Measurements from ENCODE around the gene PACSIN3.
A peak's percentile ranks its signal among the peaks of the same experiment; 100 is the strongest.

PACSIN3 gene

DNA sequence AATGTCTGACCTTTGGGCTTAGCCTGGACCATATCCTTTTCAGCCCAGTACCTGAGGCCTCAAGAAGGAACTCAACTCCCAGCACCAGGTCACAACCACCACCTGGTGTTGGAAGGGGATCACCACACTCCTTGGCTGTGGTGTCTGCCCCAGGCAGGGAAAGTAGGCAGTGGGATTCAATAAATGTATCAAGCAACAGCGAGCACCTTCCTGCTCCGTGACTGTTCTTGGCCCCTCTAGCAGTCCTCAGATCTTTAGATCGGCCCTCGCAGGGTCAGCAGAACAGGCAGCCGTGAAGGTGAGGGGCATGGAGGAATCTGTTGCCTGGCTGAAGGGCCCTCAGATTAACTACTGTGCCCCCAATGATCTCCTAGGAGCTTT, 25.5 kb downstream of the PACSIN3 start:
- no peak for DNase-seq (ENCODE audit: low read depth)
- Histone ChIP-seq H3K9me3 (ENCODE audit: control insufficient read depth, low read length) (no peaks in the 10 kb centered on the region), H3K27me3 (replicated peaks; ENCODE audit: control insufficient read depth, insufficient read depth, low read length) (no peaks in the 10 kb centered on the region), H3K4me3 (ENCODE audit: low read length) (no peak overlapping the region), H3K9ac (ENCODE audit: low read length) (no peak overlapping the region), H3K36me3 (ENCODE audit: control insufficient read depth, insufficient read depth, low read length, severe bottlenecking) (peaks cover 24% of the 10 kb centered on the region), H3K4me1 (ENCODE audit: control insufficient read depth, insufficient read depth, low read length) (peaks cover 2% of the 10 kb centered on the region)

DNA sequence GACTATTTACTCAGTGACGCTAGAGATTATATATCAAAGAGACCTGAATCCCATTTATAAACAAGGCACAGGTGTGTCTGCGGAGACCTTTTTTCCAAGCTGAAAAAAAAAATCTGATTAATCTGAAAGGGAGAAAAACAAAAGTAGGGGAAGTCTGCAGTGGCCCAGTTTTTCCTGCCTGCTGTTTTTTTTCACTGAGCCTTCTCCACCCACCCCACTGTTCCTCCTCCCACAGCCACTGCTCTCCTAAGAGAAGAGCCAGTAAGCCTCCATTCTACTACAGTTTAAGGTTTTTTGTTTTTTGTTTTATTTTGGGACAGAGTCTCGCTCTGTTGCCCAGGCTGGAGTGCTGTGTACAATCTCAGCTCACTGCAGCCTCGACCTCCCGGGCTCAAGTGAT, 28.0 kb downstream of the PACSIN3 start:
- H3K9me3 ChIP-seq (ENCODE audit: control insufficient read depth, low read length) = no peaks in the 10 kb centered on the region
- no peak overlapping the region for H3K9ac ChIP-seq (ENCODE audit: low read length)
- no peak for DNase-seq (ENCODE audit: low read depth)
- H3K4me3 ChIP-seq (ENCODE audit: low read length) = no peak overlapping the region
- H3K4me1 ChIP-seq (ENCODE audit: control insufficient read depth, insufficient read depth, low read length) = peaks cover 8% of the 10 kb centered on the region
- no peaks in the 10 kb centered on the region for H3K36me3 ChIP-seq (ENCODE audit: control insufficient read depth, insufficient read depth, low read length, severe bottlenecking)
- H3K27me3 ChIP-seq (replicated peaks; ENCODE audit: control insufficient read depth, insufficient read depth, low read length) = no peaks in the 10 kb centered on the region

DNA sequence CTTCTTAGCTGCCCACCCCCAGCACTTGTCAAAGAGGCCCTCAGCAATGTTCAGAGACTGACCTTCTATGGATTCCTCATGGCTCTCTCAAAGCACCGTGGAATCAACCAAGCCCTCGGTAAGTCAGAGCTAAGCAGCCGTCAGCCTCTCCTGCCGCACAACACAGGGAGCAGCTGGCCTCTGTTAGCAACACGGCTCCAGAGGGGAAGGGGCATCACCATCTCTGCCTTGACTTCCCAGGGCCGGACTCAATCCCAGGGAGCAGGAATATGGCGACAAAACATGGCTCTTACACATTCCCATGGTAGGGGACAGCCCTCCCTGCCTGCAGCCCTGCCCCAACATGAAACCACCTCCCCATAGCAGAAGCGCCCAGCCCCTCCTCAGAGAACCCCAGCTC, 28.4 kb downstream of the PACSIN3 start:
- DNase-seq (ENCODE audit: low read depth) = no peak

DNA sequence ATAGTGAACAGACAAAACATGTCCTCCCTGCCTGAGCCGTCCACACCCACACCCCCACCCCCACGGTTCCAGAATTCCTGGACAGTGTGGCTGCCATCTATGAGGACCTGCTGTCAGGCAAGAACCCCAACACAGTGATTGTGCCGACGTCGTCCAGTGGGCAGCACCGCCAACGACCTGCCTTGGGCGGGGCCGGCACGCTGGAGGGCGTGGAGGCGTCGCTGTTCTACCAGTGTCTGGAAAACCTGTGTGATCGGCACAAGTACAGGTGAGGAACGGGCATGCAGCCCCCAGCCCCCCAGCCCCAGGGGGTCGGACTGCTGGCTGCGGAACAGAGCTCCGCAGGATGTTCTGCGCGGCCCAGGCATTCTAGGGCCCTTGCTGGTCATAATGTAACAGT, 29.3 kb downstream of the PACSIN3 start:
- peaks cover 16% of the 10 kb centered on the region for H3K4me1 ChIP-seq (ENCODE audit: control insufficient read depth, insufficient read depth, low read length)
- no peak for DNase-seq (ENCODE audit: low read depth)
- H3K9me3 ChIP-seq (ENCODE audit: control insufficient read depth, low read length) = no peaks in the 10 kb centered on the region
- no peak overlapping the region for H3K4me3 ChIP-seq (ENCODE audit: low read length)
- no peaks in the 10 kb centered on the region for H3K27me3 ChIP-seq (replicated peaks; ENCODE audit: control insufficient read depth, insufficient read depth, low read length)
- no peaks in the 10 kb centered on the region for H3K36me3 ChIP-seq (ENCODE audit: control insufficient read depth, insufficient read depth, low read length, severe bottlenecking)
- no peak overlapping the region for H3K9ac ChIP-seq (ENCODE audit: low read length)

More for the DNA sequence above, 28.4 kb downstream of the PACSIN3 start:
- Histone ChIP-seq H3K4me3 (ENCODE audit: low read length) (no peak overlapping the region), H3K27me3 (replicated peaks; ENCODE audit: control insufficient read depth, insufficient read depth, low read length) (no peaks in the 10 kb centered on the region), H3K4me1 (ENCODE audit: control insufficient read depth, insufficient read depth, low read length) (peaks cover 11% of the 10 kb centered on the region), H3K36me3 (ENCODE audit: control insufficient read depth, insufficient read depth, low read length, severe bottlenecking) (no peaks in the 10 kb centered on the region), H3K9ac (ENCODE audit: low read length) (no peak overlapping the region), H3K9me3 (ENCODE audit: control insufficient read depth, low read length) (no peaks in the 10 kb centered on the region)

DNA sequence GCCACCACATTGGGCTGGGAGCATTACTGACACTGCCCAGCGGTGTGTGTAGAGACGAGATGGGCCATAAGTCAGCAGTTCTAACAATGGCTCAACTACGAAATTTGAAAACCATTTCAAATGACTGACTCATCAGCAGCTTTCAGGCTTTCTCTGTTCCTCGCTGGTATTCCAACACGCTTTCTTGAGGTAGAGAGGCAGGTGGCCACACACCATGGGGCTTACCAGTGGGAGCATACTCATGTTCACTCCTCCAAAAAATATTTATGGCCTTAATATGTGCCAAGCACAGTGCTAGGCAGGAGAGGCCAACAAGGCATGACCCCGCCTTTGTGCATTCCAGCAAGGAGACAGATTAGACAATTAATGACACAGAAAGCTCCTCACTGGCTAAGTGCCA, 29.9 kb downstream of the PACSIN3 start:
- Histone ChIP-seq H3K4me1 (ENCODE audit: control insufficient read depth, insufficient read depth, low read length) (peaks cover 15% of the 10 kb centered on the region), H3K9ac (ENCODE audit: low read length) (no peak overlapping the region), H3K4me3 (ENCODE audit: low read length) (no peak overlapping the region), H3K9me3 (ENCODE audit: control insufficient read depth, low read length) (no peaks in the 10 kb centered on the region), H3K36me3 (ENCODE audit: control insufficient read depth, insufficient read depth, low read length, severe bottlenecking) (no peaks in the 10 kb centered on the region), H3K27me3 (replicated peaks; ENCODE audit: control insufficient read depth, insufficient read depth, low read length) (no peaks in the 10 kb centered on the region)
- DNase-seq (ENCODE audit: low read depth) = no peak

DNA sequence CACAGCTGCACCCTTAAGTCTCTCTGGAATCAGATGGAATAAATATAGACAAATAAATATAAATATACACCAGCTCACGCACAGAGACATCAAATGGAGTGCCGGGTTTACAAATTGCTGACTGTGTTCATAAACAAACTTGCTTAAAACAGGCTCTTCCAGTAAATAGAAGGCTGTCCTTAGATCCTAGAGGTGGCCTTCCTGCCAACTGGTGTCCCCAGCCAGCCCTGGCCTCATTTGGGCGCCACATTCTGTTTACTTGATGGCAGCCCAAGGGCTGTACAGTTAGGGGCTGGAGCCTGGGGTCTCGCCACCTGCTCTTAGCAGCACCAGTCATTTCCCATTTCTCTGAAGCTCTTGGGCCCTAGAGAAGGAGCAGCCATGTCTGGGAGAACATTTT, 30.4 kb downstream of the PACSIN3 start:
- no peaks in the 10 kb centered on the region for H3K9me3 ChIP-seq (ENCODE audit: control insufficient read depth, low read length)
- H3K36me3 ChIP-seq (ENCODE audit: control insufficient read depth, insufficient read depth, low read length, severe bottlenecking) = no peaks in the 10 kb centered on the region
- H3K9ac ChIP-seq (ENCODE audit: low read length) = no peak overlapping the region
- H3K27me3 ChIP-seq (replicated peaks; ENCODE audit: control insufficient read depth, insufficient read depth, low read length) = no peaks in the 10 kb centered on the region
- no peak for DNase-seq (ENCODE audit: low read depth)
- H3K4me3 ChIP-seq (ENCODE audit: low read length) = no peak overlapping the region
- H3K4me1 ChIP-seq (ENCODE audit: control insufficient read depth, insufficient read depth, low read length) = peaks cover 15% of the 10 kb centered on the region

DNA sequence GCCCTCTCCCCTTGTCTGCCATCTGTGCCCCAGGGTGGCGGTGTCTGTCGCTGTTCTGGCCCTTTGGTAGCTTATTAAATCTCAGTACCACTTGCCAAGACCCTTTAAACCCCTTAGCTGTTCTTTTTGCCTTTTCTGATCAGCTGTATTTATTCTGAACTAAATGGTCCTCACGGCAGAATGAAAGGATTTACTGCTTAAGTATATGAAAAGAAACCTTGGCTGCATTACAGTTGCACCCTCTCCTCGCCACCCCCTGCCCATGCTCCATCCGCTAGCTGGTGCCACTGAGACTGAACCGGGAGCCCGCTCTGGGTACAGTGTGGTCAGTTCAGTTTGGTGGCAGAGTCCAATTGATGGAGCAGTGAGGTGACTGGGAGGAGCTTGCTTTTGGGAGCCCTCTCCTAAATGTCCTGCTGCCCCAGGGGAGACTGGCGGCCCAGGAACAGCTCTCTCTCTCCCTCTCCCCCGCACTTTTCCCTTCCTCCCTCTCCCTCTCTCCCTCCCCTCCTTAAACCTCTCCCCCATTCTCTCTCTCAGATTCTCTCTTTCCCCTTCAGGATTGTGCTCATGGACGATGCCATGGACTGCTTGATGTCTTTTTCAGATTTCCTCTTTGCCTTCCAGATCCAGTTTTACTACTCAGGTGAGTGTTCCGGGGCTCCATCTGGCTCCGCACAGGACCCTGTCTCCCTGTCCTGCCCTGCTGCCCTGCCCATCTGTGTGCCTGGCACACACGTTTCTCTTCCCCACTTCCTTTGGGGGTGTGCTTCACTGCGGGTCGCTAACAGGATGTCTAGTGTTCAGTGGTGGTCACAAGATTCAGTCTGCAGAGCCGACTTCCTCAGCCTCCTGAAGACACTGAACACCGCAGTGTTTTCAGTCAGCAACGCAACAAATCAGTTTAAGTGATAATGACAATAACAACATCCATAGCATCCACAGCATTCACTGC, 31.3 kb downstream of the PACSIN3 start:
- no peak for DNase-seq (ENCODE audit: low read depth)
- Histone ChIP-seq H3K36me3 (ENCODE audit: control insufficient read depth, insufficient read depth, low read length, severe bottlenecking) (no peaks in the 10 kb centered on the region), H3K4me3 (ENCODE audit: low read length) (no peak overlapping the region)

DNA sequence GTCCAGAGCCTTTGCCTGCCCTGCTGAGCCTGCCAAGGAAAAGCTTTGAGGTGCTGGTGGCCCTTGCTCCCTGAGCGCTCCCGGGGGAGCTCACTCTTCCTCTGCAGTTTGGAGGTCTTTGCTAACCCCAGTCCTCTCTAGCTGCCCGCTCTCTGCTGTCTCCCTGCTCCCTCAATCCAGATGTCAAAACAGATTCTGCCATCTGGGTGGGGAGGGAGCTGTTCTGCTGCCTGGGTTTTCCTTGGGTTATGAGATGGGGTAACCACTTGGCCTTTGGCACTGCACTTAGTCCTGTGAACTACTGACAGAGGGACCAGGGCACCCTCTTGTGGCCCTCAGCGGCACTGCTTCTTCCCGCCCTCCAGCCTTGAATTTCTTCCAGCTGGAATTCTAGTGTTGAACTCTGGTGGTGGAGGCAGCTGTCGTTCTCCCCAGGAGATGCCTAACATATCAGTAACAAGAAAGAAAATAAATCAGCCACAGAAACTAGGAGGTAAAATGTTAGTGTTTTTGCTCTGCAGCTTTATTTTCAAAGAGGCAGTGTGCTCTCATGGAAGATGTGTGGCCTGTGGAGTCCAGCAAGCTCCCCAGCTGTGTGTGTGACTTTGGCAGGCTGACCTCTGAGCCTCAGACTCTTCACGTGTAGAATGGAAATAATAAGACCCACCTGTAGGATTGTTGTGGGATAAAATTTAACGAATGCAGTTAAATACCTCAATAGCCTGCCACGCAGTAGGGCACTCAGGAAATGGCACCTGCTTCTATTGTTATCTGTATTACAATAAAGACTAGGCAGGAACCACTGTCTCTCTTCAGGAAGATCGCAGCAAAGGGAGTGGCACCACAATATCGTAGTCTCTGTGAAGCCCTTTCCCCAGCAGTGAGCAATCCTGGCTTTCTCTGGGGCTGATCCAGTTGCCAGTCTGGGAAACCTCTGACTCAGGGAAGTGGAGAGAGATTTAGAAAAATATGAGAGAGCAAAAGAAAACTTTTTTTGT, 33.0 kb downstream of the PACSIN3 start:
- no peaks in the 10 kb centered on the region for H3K27me3 ChIP-seq (replicated peaks; ENCODE audit: control insufficient read depth, insufficient read depth, low read length)
- no peaks in the 10 kb centered on the region for H3K36me3 ChIP-seq (ENCODE audit: control insufficient read depth, insufficient read depth, low read length, severe bottlenecking)
- H3K9me3 ChIP-seq (ENCODE audit: control insufficient read depth, low read length) = no peaks in the 10 kb centered on the region
- H3K9ac ChIP-seq (ENCODE audit: low read length) = peak overlapping the region; percentile 17
- H3K4me1 ChIP-seq (ENCODE audit: control insufficient read depth, insufficient read depth, low read length) = peaks cover 32% of the 10 kb centered on the region
- peak; percentile 89 for DNase-seq (ENCODE audit: low read depth)
- no peak overlapping the region for H3K4me3 ChIP-seq (ENCODE audit: low read length)

More for the DNA sequence above, 31.3 kb downstream of the PACSIN3 start:
- H3K4me1 ChIP-seq (ENCODE audit: control insufficient read depth, insufficient read depth, low read length) = peaks cover 19% of the 10 kb centered on the region
- no peaks in the 10 kb centered on the region for H3K9me3 ChIP-seq (ENCODE audit: control insufficient read depth, low read length)
- no peaks in the 10 kb centered on the region for H3K27me3 ChIP-seq (replicated peaks; ENCODE audit: control insufficient read depth, insufficient read depth, low read length)
- no peak overlapping the region for H3K9ac ChIP-seq (ENCODE audit: low read length)

DNA sequence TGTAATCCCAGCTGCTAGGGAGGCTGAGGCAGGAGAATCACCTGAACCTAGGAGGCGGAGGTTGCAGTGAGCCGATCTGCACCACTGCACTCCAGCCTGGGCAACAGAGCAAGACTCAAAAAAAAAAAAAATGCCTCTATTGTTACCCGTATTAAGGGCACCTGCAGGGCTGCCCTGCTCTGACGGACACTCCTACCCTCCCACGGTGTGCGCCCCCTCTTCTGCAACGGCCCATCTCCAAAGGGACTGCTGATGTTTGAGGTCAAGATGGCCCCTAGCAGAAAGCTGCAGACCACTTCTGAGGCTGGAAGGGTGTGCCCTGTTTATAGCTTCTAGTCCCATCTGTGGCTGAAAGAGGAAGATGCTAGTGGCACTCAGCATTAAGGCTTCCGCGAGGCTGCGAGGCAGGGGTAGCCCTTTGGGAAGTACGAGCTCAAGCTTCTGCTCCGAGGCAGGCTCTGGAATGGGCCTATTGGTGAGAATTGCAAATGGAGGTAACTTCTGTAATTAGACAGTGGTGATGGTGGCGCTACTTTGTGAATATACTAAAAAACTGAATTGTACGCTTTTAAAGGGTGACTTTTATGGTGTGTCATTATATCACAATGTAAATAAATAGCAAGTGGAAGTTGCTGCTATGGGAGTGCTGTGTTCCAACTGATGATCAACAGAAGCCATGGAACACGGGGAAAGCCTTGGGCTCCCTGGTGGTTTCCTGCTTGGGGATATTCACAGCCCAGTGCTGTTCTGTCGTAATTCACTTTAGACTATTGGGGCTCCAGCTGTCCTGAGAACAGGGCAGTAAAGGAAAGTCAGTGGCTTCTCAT, 33.9 kb downstream of the PACSIN3 start:
- no peaks in the 10 kb centered on the region for H3K27me3 ChIP-seq (replicated peaks; ENCODE audit: control insufficient read depth, insufficient read depth, low read length)
- no peak for DNase-seq (ENCODE audit: low read depth)
- peak overlapping the region; percentile 17 for H3K9ac ChIP-seq (ENCODE audit: low read length)
- peaks cover 32% of the 10 kb centered on the region for H3K4me1 ChIP-seq (ENCODE audit: control insufficient read depth, insufficient read depth, low read length)
- no peak overlapping the region for H3K4me3 ChIP-seq (ENCODE audit: low read length)
- no peaks in the 10 kb centered on the region for H3K36me3 ChIP-seq (ENCODE audit: control insufficient read depth, insufficient read depth, low read length, severe bottlenecking)
- no peaks in the 10 kb centered on the region for H3K9me3 ChIP-seq (ENCODE audit: control insufficient read depth, low read length)

DNA sequence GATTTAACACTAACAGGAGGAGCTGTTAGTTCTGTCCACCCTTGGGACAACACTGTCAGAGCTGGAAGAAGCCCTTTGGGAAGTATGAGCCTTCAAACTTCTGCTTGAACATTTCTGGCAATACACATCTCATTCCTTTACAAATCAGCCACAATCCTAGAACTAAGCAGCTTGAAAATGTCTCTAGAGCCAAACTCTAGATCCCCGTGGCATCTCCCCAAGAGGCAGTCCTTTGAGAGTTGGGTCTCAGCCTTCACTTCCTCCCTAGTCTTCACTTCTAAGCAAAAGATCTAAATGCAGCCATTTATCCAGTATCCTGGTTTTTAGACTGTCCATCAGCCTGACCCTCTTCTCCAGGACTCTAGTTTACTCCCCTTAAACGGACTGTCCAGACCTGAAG, 36.5 kb downstream of the PACSIN3 start:
- no peaks in the 10 kb centered on the region for H3K9me3 ChIP-seq (ENCODE audit: control insufficient read depth, low read length)
- no peak overlapping the region for H3K4me3 ChIP-seq (ENCODE audit: low read length)
- H3K4me1 ChIP-seq (ENCODE audit: control insufficient read depth, insufficient read depth, low read length) = peaks cover 32% of the 10 kb centered on the region
- no peaks in the 10 kb centered on the region for H3K36me3 ChIP-seq (ENCODE audit: control insufficient read depth, insufficient read depth, low read length, severe bottlenecking)
- no peaks in the 10 kb centered on the region for H3K27me3 ChIP-seq (replicated peaks; ENCODE audit: control insufficient read depth, insufficient read depth, low read length)
- no peak for DNase-seq (ENCODE audit: low read depth)
- H3K9ac ChIP-seq (ENCODE audit: low read length) = no peak overlapping the region
